Mesothelial cell of epicardium (in vitro differentiated cells): ENCODE measurements around the gene ANAPC16. TPM values are rescaled to one million over a fixed set of nuclear protein-coding genes. Genes with fewer than 3 reads are reported as not detected.

Source experiments
- DNase-seq, 2 experiments: peaks; one replicate each; pipeline ENCODE4 v3.0.0; 2021; ENCODE audit warnings: low spot score in 2 of 2; ENCODE audit not compliant: unreplicated experiment in 2 of 2
- H3K27ac Mint-ChIP-seq: 2 replicates; pipeline ENCODE4 v1.8.0; 2021; ENCODE audit warnings: mixed read lengths
- H3K27me3 Mint-ChIP-seq: 2 replicates; pipeline ENCODE4 v1.8.0; 2021; ENCODE audit warnings: low read depth, mixed read lengths
- H3K36me3 Mint-ChIP-seq: 2 replicates; pipeline ENCODE4 v1.8.0; 2021; ENCODE audit warnings: mixed read lengths
- H3K4me1 Mint-ChIP-seq: 2 replicates; pipeline ENCODE4 v1.8.0; 2021; ENCODE audit warnings: mixed read lengths
- H3K4me3 Mint-ChIP-seq: 2 replicates; pipeline ENCODE4 v1.8.0; 2021; ENCODE audit warnings: mild to moderate bottlenecking, moderate library complexity, mixed read lengths
- H3K9me3 Mint-ChIP-seq: 2 replicates; pipeline ENCODE4 v1.8.0; 2021; ENCODE audit warnings: mixed read lengths
- total RNA-seq: library from RNA; stranded (reverse); gene quantifications from 3 replicates; pipeline ENCODE4 v1.2.1, GENCODE V29; 2021
- TF ChIP-seq, protein P1 (sequence below): fragments of 200-600 bp; sonication (generic); IDR thresholded peaks from one replicate; pipeline ENCODE4 v1.5.0; 2021; ENCODE audit warnings: antibody characterized with exemption; ENCODE audit not compliant: unreplicated experiment

The ANAPC16 gene
- 74.3 to 80.5 TPM (median 78.7 TPM) in 3 replicates for total RNA-seq

DNA sequence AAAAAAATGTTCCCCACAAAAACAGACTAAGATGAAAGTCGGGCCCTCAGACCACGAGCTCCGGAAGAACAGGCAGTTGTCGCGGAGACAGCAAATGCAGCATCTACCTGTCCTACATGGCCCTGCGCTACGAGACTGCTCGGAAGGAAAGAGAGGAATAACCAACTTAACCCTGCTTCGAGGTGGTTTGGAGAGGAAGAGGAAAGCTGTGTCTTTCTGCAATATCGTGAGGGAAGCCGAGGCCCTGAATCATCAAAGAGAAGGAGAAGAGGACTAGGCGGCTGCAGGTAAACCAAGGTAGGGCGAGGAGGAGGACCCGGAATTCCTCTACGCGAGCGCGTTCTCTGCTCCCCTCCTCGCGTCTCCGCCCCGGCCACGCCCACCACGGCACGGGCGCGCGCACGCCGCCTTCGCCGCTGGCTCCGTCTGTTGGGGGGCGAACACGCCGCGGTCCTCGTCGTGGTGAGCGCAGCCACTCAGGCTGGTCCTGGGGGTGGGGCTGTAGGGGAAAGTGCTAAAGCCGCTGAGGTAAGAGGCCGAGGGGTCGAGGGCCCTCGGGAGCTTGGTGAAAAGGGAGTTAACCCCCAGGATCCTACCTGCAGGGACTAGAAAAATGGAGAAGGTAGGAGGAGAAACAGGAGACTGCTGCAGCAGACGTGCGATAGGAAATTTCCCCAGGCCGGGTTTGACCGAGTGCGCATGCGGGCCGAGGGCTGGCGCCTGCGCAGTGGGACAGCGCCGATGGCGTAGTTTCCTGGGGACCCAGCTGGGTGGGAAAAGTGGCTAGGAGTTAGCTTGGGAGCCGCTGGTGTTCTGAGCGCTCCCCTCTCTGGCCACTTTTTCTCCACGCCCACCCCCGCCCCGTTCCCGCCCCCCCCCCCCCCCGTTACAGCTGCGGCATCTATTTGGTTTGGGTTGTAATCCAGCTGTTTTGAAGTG is at the start of gene ANAPC16, which contains the start of gene ASCC1:
ANAPC16 (plus strand) TSS at position 402 of the 939 bp plus-strand sequence. CDS start 7,903 bp downstream, outside the sequence.
ASCC1 (minus strand) TSS at position 666 of the 939 bp plus-strand sequence. CDS start 2,978 bp downstream, outside the sequence.
- H3K4me3 Mint-ChIP-seq = peak within 1 kb of the TSS; percentile 98
- peak; percentile 87 to 99 for DNase-seq
- peaks cover 26% of the 10 kb centered on the region for H3K4me1 Mint-ChIP-seq
- no peaks in the 10 kb centered on the region for H3K9me3 Mint-ChIP-seq
- H3K36me3 Mint-ChIP-seq = peaks cover 7% of the 10 kb centered on the region
- TF ChIP-seq, protein P1, sequence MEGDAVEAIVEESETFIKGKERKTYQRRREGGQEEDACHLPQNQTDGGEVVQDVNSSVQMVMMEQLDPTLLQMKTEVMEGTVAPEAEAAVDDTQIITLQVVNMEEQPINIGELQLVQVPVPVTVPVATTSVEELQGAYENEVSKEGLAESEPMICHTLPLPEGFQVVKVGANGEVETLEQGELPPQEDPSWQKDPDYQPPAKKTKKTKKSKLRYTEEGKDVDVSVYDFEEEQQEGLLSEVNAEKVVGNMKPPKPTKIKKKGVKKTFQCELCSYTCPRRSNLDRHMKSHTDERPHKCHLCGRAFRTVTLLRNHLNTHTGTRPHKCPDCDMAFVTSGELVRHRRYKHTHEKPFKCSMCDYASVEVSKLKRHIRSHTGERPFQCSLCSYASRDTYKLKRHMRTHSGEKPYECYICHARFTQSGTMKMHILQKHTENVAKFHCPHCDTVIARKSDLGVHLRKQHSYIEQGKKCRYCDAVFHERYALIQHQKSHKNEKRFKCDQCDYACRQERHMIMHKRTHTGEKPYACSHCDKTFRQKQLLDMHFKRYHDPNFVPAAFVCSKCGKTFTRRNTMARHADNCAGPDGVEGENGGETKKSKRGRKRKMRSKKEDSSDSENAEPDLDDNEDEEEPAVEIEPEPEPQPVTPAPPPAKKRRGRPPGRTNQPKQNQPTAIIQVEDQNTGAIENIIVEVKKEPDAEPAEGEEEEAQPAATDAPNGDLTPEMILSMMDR = no peak
- H3K27me3 Mint-ChIP-seq = no peaks in the 10 kb centered on the region
- H3K27ac Mint-ChIP-seq = peak within 1 kb of the TSS; percentile 100

DNA sequence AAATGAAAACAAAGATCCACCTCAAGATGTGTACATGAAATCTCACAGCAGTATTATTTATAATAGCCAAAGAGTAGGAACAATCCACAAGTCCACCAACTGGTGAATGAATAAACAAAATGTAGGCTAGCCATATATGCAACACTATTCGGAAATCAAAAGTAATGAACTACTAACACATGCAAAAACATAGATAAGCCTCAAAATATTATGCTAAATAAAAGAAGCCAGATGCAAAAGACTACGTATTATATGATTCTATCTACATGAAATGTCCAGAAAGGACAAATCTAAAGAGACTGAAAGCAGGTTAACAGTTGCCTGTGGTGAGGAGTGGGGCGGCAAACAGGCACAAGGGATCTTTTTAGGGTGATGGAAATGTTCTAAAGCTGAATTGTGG is 48.7 kb upstream of the ANAPC16 start:
- H3K4me1 Mint-ChIP-seq = peaks cover 9% of the 10 kb centered on the region
- TF ChIP-seq, protein P1 = no peak
- H3K4me3 Mint-ChIP-seq = no peak overlapping the region

DNA sequence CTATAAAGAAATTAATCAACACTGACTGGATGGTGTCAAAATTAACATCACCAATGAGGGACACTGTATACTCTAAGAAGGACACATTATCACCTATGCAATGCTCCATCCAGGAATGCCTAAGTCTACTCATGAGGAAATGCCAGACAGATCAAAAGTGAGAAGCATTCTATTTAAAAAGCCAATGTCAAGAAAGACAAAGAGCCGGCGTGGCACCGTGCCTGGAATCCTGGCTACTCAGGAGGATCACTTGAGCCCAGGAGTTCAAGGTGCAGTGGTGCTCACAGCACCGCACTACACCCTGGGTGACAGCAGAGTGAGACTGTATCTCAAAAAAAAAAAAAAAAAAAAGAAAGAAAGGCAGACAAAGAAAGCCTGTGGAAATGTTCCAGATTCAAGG is 45.5 kb upstream of the ANAPC16 start:
- Mint-ChIP-seq H3K4me1 (peaks cover 22% of the 10 kb centered on the region), H3K9me3 (no peaks in the 10 kb centered on the region), H3K27ac (peak overlapping the region; percentile 81), H3K36me3 (peaks cover 17% of the 10 kb centered on the region), H3K4me3 (no peak overlapping the region), H3K27me3 (no peaks in the 10 kb centered on the region)
- TF ChIP-seq, protein P1 = no peak
- no peak for DNase-seq

More for the DNA sequence above, 48.7 kb upstream of the ANAPC16 start:
- no peak for DNase-seq
- Mint-ChIP-seq H3K27ac (no peak overlapping the region), H3K27me3 (no peaks in the 10 kb centered on the region), H3K36me3 (peaks cover 23% of the 10 kb centered on the region), H3K9me3 (no peaks in the 10 kb centered on the region)

DNA sequence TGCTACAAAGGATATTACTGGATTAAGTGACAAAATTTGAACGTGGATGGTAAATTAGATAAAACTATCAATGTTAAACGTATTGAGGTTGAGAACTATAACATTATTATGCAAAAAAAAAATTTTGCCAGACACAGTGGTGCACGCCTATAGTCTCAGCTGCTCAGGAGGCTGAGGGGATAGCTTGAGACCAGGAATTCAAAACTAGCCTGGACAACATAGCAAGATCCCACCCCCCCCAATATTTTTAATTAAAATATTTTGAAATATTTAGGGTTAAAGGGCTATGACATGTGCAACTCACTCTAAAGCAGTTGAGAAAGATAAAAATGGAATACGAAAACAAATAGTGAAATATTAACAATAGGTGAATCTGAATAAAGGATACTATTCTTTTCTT is 45.1 kb upstream of the ANAPC16 start:
- no peak overlapping the region for H3K27ac Mint-ChIP-seq
- DNase-seq = no peak
- H3K36me3 Mint-ChIP-seq = peaks cover 17% of the 10 kb centered on the region
- no peaks in the 10 kb centered on the region for H3K9me3 Mint-ChIP-seq
- TF ChIP-seq, protein P1 = no peak
- H3K4me3 Mint-ChIP-seq = no peak overlapping the region
- H3K27me3 Mint-ChIP-seq = no peaks in the 10 kb centered on the region
- peaks cover 22% of the 10 kb centered on the region for H3K4me1 Mint-ChIP-seq

DNA sequence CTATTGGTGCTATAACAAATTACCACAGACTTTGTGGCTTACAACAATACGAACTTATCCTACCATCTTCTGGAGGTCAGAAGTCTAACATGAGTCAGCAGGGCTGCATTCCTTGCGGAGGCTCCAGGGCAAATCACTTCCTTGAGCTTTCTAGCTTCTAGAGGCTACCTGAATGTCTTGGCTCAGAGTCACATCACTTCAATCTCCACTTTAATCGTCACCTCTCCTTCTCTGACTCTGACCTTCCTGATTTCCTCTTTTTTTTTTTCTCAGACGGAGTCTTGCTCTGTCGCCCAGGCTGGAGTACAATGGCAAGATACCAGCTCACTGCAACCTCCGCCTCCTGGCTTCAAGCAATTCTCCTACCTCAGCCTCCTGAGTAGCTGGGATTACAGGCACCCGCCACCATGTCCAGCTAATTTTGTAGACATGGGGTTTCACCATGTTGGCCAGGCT is 44.6 kb upstream of the ANAPC16 start:
- no peak for DNase-seq

More for the DNA sequence above, 44.6 kb upstream of the ANAPC16 start:
- Mint-ChIP-seq H3K27ac (peak overlapping the region; percentile 80), H3K36me3 (peaks cover 17% of the 10 kb centered on the region), H3K27me3 (no peaks in the 10 kb centered on the region), H3K4me1 (peaks cover 22% of the 10 kb centered on the region), H3K4me3 (no peak overlapping the region), H3K9me3 (no peaks in the 10 kb centered on the region)
- TF ChIP-seq, protein P1 = no peak
